Endometrial microvascular endothelial cells (primary cell): ENCODE measurements around the gene ADPGK. TPM values are rescaled to one million over a fixed set of nuclear protein-coding genes. Genes with fewer than 3 reads are reported as not detected.
"Not testable (repeated sequence)": the region's sequence is repeated elsewhere in the genome, so short reads cannot be mapped to it uniquely, and the experiment has no call there.

Experiments
- in situ Hi-C: cut with HindIII; loops from 2 replicates; pipeline ENCODE4 v1.10.0; 2017; ENCODE audit warnings: low sequenced_read_pairs, low pct_unique_long_range_greater_than_20kb; ENCODE audit errors: inconsistent ontology term
- total RNA-seq: library from RNA; depleted of rRNA; stranded (reverse); fragments of >200 nt; gene quantifications from one replicate; pipeline ENCODE4 v1.2.3, GENCODE V29; 2015; ENCODE audit errors: inconsistent ontology term

Gene ADPGK
- total RNA-seq, 1 donor from 2014 or later, result 63.9 TPM

- in situ Hi-C loops, result loop anchor here (25.0 kb wide), 1 partner anchor 321 kb away; no protein-coding TSS in a partner anchor
Measured at GRCh38 chr15:72766025-72766424, 17.5 kb downstream of the ADPGK start.

- in situ Hi-C loops, result loop anchor here (25.0 kb wide), 1 partner anchor 323 kb away; no protein-coding TSS in a partner anchor
Measured at GRCh38 chr15:72764656-72765055, 18.9 kb downstream of the ADPGK start.

GRCh38 chr15:72760590-72761260 is 22.8 kb downstream of the ADPGK start:
- in situ Hi-C loops, result loop anchor here (25.0 kb wide), 1 partner anchor 327 kb away; no protein-coding TSS in a partner anchor

GRCh38 chr15:72758182-72758581 is 25.4 kb downstream of the ADPGK start:
- in situ Hi-C loops, result loop anchor here (25.0 kb wide), 1 partner anchor 329 kb away; no protein-coding TSS in a partner anchor

GRCh38 chr15:72754096-72754495 is 29.5 kb downstream of the ADPGK start:
- in situ Hi-C loops, result loop anchor here (25.0 kb wide), 1 partner anchor 333 kb away; no protein-coding TSS in a partner anchor

- in situ Hi-C loops, result loop anchor here (25.0 kb wide), 1 partner anchor 335 kb away; no protein-coding TSS in a partner anchor
Measured at GRCh38 chr15:72751751-72752455, 31.7 kb downstream of the ADPGK start.

GRCh38 chr15:72749700-72750099 is 33.9 kb downstream of the ADPGK start:
- in situ Hi-C loops, result loop anchor here (25.0 kb wide), 1 partner anchor 338 kb away; no protein-coding TSS in a partner anchor

GRCh38 chr15:72740219-72740618 is 43.3 kb downstream of the ADPGK start:
- in situ Hi-C loops, result no loop called here

GRCh38 chr15:72737723-72738122 is 45.8 kb downstream of the ADPGK start:
- in situ Hi-C loops, result no loop called here

GRCh38 chr15:72737061-72737460 is 46.5 kb downstream of the ADPGK start:
- in situ Hi-C loops, result no loop called here

- in situ Hi-C loops, result no loop called here
Measured at GRCh38 chr15:72735111-72735510, 48.4 kb downstream of the ADPGK start.

GRCh38 chr15:72733941-72734738 is 49.4 kb downstream of the ADPGK start:
- in situ Hi-C loops, result no loop called here

- in situ Hi-C loops, result no loop called here
Measured at GRCh38 chr15:72732516-72732915, 51.0 kb downstream of the ADPGK start.

GRCh38 chr15:72732086-72732485 is 51.5 kb downstream of the ADPGK start:
- in situ Hi-C loops, result no loop called here

- in situ Hi-C loops, result no loop called here
Measured at GRCh38 chr15:72728821-72729220, 54.7 kb downstream of the ADPGK start.

- in situ Hi-C loops, result not testable (repeated sequence)
Measured at GRCh38 chr15:72728249-72728648, 55.3 kb downstream of the ADPGK start.

GRCh38 chr15:72727154-72727553 is 56.4 kb downstream of the ADPGK start:
- in situ Hi-C loops, result no loop called here

- in situ Hi-C loops, result not testable (repeated sequence)
Measured at GRCh38 chr15:72725851-72726250, 57.7 kb downstream of the ADPGK start.

- in situ Hi-C loops, result no loop called here
Measured at GRCh38 chr15:72725446-72725845, 58.1 kb downstream of the ADPGK start.
